ENCODE data around the gene HMBS.

DNA sequence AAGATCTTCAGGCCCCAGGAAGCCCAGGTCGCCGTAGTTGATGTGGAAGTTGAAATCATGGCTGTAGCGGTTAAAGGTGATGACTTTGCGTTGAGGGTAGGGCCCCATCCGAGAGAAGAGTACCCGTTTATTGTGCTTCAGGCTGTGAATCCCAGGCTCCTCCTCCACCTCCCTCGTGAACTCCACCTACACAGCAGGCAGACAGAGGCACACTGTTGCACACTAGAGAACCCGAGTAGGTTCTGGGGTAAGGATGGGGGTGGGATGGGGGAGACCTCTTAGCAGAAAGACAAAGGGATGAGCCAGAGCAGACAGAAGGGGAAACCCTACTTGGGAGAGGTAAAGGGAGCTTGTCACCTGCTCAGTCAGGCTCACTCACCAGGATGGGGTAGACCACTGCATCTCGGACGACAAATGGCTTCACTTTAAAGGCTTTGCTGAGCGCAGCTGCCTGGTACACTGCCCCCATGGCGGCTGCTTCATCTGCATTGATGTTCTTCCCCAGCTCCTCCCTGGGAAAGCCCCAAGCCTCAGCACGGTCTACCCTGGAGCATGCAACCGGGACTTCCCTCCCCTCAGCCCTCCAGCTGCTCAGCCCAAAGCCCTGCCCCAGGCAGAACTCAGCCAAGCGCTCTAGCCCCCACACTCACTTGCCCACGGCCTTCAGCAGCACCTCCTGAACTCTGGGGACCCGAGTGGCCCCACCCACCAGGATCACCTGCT lies 33.1 kb upstream of the HMBS start:
- TF ChIP-seq, protein P1, sequence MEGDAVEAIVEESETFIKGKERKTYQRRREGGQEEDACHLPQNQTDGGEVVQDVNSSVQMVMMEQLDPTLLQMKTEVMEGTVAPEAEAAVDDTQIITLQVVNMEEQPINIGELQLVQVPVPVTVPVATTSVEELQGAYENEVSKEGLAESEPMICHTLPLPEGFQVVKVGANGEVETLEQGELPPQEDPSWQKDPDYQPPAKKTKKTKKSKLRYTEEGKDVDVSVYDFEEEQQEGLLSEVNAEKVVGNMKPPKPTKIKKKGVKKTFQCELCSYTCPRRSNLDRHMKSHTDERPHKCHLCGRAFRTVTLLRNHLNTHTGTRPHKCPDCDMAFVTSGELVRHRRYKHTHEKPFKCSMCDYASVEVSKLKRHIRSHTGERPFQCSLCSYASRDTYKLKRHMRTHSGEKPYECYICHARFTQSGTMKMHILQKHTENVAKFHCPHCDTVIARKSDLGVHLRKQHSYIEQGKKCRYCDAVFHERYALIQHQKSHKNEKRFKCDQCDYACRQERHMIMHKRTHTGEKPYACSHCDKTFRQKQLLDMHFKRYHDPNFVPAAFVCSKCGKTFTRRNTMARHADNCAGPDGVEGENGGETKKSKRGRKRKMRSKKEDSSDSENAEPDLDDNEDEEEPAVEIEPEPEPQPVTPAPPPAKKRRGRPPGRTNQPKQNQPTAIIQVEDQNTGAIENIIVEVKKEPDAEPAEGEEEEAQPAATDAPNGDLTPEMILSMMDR (IDR thresholded peaks at IDR 0.05; ENCODE audit: insufficient read depth, low read depth, low read length) = no peak
- no peak for TF ChIP-seq EZH2 (IDR thresholded peaks at IDR 0.05; ENCODE audit: insufficient read depth, low read length)
